GM18951 (cell line): ENCODE data around the gene ABCB4.

ENCODE experiments used
- POLR2A ChIP-seq: IDR thresholded peaks from 4 replicates; pipeline ENCODE4 v1.6.1; 2011; ENCODE audit warnings: mild to moderate bottlenecking; ENCODE audit not compliant: insufficient read length, insufficient read depth; ENCODE audit errors: extremely low read depth
- in situ Hi-C: fragments of 300-500 bp; cut with MboI; formaldehyde crosslinking; loops from one replicate; pipeline ENCODE4 v1.12.0; 2022; ENCODE audit warnings: low sequenced_read_pairs, mixed read lengths, inconsistent platforms; ENCODE audit not compliant: unreplicated experiment

The ABCB4 gene

GRCh38 chr7:87475359-87476178 lies at the start of gene ABCB4:
TSS of gene ABCB4 (minus strand) at chr7:87475680. CDS start at chr7:87475465, 215 bp downstream.
- in situ Hi-C loops: no loop called here
- peak; percentile 49 for TF ChIP-seq POLR2A

- in situ Hi-C loops: no loop called here
- TF ChIP-seq POLR2A: no peak
Measured at GRCh38 chr7:87518735-87519134, 43.3 kb upstream of the ABCB4 start.

GRCh38 chr7:87517891-87518290 lies 42.4 kb upstream of the ABCB4 start:
- no peak for TF ChIP-seq POLR2A
- in situ Hi-C loops: no loop called here

GRCh38 chr7:87517136-87517815 lies 41.8 kb upstream of the ABCB4 start:
- in situ Hi-C loops: no loop called here
- no peak for TF ChIP-seq POLR2A

- no peak for TF ChIP-seq POLR2A
- in situ Hi-C loops: no loop called here
Measured at GRCh38 chr7:87513735-87514335, 38.4 kb upstream of the ABCB4 start.

GRCh38 chr7:87512906-87513305 lies 37.4 kb upstream of the ABCB4 start:
- in situ Hi-C loops: no loop called here
- no peak for TF ChIP-seq POLR2A

GRCh38 chr7:87511510-87511909 lies 36.0 kb upstream of the ABCB4 start:
- no peak for TF ChIP-seq POLR2A
- in situ Hi-C loops: no loop called here

GRCh38 chr7:87510411-87510875 lies 35.0 kb upstream of the ABCB4 start:
- no peak for TF ChIP-seq POLR2A
- in situ Hi-C loops: no loop called here

- in situ Hi-C loops: no loop called here
- TF ChIP-seq POLR2A: no peak
Measured at GRCh38 chr7:87507446-87507845, 32.0 kb upstream of the ABCB4 start.

- no peak for TF ChIP-seq POLR2A
- in situ Hi-C loops: no loop called here
Measured at GRCh38 chr7:87506246-87507180, 31.0 kb upstream of the ABCB4 start.

- in situ Hi-C loops: no loop called here
- TF ChIP-seq POLR2A: no peak
Measured at GRCh38 chr7:87505557-87506245, 30.2 kb upstream of the ABCB4 start.

GRCh38 chr7:87505122-87505521 lies 29.6 kb upstream of the ABCB4 start:
- in situ Hi-C loops: no loop called here
- TF ChIP-seq POLR2A: no peak
